Fibroblast of pulmonary artery (primary cell): ENCODE data around the gene PRLHR.

Source experiments
- DNase-seq: peaks from one replicate; pipeline ENCODE4 v3.0.0-alpha.2; 2010; ENCODE audit warnings: low read depth
- H3K4me3 ChIP-seq: replicated peaks from 2 replicates; pipeline ENCODE4 v1.5.1; 2011; ENCODE audit warnings: low read depth, mild to moderate bottlenecking, control low read depth, low read length, moderate library complexity
- CTCF ChIP-seq: IDR thresholded peaks from 2 replicates; pipeline ENCODE4 v1.5.1; 2011; ENCODE audit warnings: mild to moderate bottlenecking, control low read depth, low read length, inconsistent platforms; ENCODE audit errors: missing control alignments

PRLHR gene

GRCh38 chr10:118595598-118596425 lies at the start of gene PRLHR:
PRLHR (minus strand) TSS chr10:118595648; CDS start chr10:118595244, 404 bp downstream.
- no peak within 1 kb of the TSS for H3K4me3 ChIP-seq
- no peak for TF ChIP-seq CTCF
- DNase-seq = peak; percentile 47

DNA sequence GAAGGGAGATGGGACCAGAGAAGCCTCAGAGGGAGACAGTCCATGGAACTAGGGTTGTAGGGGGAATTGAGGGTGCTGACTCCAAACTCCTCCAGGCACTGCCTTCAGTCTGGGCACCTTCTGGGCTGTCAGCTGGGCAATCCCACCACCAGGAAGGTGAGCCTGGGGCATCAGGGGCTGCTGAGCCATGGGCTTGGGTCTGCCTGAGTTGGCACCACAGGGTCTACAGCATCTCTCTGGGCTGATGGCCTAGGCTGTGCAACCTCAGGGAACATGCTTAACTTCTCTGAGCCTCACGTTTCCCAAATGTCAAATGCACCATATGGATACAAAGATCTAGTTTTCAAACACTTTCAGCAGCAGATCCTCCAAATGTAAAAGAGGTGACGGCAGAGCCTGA lies 46.8 kb upstream of the PRLHR start:
- DNase-seq = no peak
- H3K4me3 ChIP-seq = no peak overlapping the region
- TF ChIP-seq CTCF = no peak

DNA sequence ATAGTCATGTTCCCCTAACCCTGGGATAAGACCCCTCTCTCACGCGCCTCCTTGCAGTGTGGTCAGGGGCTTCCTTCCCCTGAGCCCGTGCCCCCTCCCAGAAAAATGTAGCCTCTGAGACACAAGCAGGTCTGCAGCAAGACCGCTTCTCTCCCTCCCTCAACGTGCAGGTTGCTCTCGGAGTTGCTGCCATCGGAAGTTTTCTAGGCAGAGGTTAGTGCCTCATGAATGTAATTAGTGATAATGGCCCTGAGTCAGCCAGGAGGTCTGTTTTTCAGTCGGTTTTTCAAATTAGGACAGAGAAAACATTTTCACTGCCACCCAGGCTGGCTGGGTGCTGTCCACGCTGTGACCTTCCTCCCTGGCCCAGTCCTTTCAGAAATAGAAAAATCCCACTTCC lies 43.2 kb upstream of the PRLHR start:
- H3K4me3 ChIP-seq = no peak overlapping the region
- no peak for TF ChIP-seq CTCF
- no peak for DNase-seq

DNA sequence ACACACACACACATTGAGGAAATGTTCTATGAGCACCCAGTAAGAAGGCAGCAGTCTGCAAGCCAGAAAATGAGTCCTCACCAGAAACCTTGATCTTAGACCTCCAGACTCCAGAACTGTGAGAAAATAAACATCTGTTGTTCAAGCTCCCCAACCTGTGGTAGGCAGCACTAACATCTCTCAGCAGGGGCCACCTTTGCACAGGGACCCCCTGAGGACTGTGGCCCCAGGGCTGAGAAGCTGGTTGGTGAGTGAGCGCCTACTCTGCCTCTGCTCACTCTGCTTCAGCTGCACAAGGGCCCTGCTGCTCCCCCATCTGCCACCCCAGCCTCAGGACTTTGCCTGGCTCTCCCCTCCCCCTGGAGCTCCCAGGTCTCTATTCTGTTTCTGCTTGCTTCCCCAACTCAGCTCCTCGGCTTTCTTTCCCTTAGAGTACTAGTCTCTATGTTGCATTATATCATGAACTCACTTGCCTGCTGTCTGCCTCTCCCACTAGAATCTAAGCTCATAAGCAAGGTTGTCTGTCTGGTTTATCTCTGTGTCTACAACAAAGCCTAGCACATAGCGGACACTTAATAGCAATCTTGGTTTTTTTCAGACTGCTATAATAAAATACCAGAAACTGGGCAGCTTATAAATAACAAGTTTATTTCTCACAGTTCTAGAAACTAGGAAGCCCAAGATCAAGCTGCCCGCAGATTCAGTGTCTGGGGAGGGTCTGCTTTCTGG lies 40.4 kb upstream of the PRLHR start:
- no peak overlapping the region for H3K4me3 ChIP-seq
- no peak for TF ChIP-seq CTCF
- DNase-seq = no peak

GRCh38 chr10:118633786-118634185 lies 38.3 kb upstream of the PRLHR start:
- no peak overlapping the region for H3K4me3 ChIP-seq
- no peak for DNase-seq
- no peak for TF ChIP-seq CTCF

DNA sequence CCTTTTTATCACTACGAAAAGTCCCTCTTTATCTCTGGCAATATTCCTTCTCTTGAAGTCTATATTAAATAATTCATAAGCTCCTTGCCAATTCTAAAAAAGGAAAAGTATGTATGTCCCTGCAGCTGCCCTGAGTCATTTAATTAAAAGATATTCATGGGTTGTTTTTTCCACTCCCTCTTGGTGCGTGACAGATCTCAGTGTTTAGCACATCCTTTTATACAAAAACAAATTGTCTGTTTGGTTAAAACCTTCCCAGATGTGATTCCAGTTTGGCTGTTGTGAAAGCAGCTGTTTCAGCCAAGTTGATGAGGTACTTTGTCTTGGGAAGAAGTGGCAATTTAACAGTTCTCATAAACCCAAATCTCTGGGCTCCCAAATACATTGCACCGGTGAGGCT lies 33.8 kb upstream of the PRLHR start:
- DNase-seq = no peak
- H3K4me3 ChIP-seq = no peak overlapping the region
- no peak for TF ChIP-seq CTCF
